ENCODE measurements around the gene KSR2.

Gene KSR2

GRCh38 chr12:117485984-117486839, 482.6 kb downstream of the KSR2 start:
- DNase-seq = no peak

GRCh38 chr12:117484901-117485300, 483.9 kb downstream of the KSR2 start:
- no peak for DNase-seq

GRCh38 chr12:117483501-117483900, 485.3 kb downstream of the KSR2 start:
- no peak for DNase-seq

- no peak for DNase-seq
These were observed 487.3 kb downstream of the KSR2 start for GRCh38 chr12:117481470-117481869.

- DNase-seq = no peak
These were observed 492.4 kb downstream of the KSR2 start for GRCh38 chr12:117476341-117476740.

- no peak for DNase-seq
These were observed 494.9 kb downstream of the KSR2 start for GRCh38 chr12:117473856-117474255.

GRCh38 chr12:117472983-117473382, 495.8 kb downstream of the KSR2 start:
- DNase-seq = no peak

- no peak for DNase-seq
These were observed 498.0 kb downstream of the KSR2 start for GRCh38 chr12:117470804-117471203.

GRCh38 chr12:117469883-117470483, 498.8 kb downstream of the KSR2 start:
- DNase-seq = no peak

GRCh38 chr12:117468016-117468415, 500.8 kb downstream of the KSR2 start:
- DNase-seq = no peak

GRCh38 chr12:117467588-117467987, 501.2 kb downstream of the KSR2 start:
- no peak for DNase-seq

- DNase-seq = no peak
These were observed 502.0 kb downstream of the KSR2 start for GRCh38 chr12:117466677-117467362.

GRCh38 chr12:117461732-117462131, 507.1 kb downstream of the KSR2 start:
- no peak for DNase-seq

- DNase-seq = no peak
These were observed 509.6 kb downstream of the KSR2 start for GRCh38 chr12:117459229-117459628.

- no peak for DNase-seq
These were observed 511.6 kb downstream of the KSR2 start for GRCh38 chr12:117457189-117457588.

GRCh38 chr12:117456076-117456475, 512.7 kb downstream of the KSR2 start:
- no peak for DNase-seq

- DNase-seq = no peak
These were observed 514.8 kb downstream of the KSR2 start for GRCh38 chr12:117453961-117454360.

GRCh38 chr12:117452112-117452511, 516.7 kb downstream of the KSR2 start:
- DNase-seq = no peak

- DNase-seq = no peak
These were observed 518.6 kb downstream of the KSR2 start for GRCh38 chr12:117450209-117450608.

GRCh38 chr12:117447665-117448366, 521.0 kb downstream of the KSR2 start:
- no peak for DNase-seq

- no peak for DNase-seq
These were observed 524.0 kb downstream of the KSR2 start for GRCh38 chr12:117444781-117445180.

- no peak for DNase-seq
These were observed 527.0 kb downstream of the KSR2 start for GRCh38 chr12:117441751-117442150.

- no peak for DNase-seq
These were observed 528.4 kb downstream of the KSR2 start for GRCh38 chr12:117440384-117440783.
